ENCODE measurements around the gene SLC34A1.

SLC34A1 gene

DNA sequence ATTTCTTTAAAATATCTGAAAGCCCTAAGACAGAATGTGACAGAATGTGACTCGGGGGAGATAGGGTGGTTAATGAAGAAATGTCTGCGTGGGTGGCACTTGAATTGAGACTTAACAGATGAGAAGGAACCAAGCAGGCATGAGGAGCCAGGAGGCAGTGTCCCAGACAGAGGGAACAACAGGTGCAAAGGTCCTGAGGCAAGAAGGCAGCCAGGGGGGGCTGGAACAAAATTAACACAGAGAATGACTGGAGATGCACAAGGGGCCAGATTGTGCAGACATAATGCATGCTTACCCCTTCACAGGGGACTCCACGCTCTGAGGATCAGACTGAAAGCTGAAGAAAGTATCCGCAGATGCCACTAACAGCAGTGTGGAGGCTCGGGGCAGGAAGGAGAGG is 34.5 kb upstream of the SLC34A1 start:
- TF ChIP-seq CTCF (IDR thresholded peaks at IDR 0.05; ENCODE audit: low read length), result no peak
- no peak for TF ChIP-seq EZH2 (IDR thresholded peaks at IDR 0.05; ENCODE audit: borderline replicate concordance, low read length)
- H3K4me3 ChIP-seq (ENCODE audit: low read depth, low read length, poor library complexity, severe bottlenecking), result peak overlapping the region; percentile 98
- peak overlapping the region; percentile 97; the same call in 1 of the 2 replicates for H3K9ac ChIP-seq (ENCODE audit: low read length)
- no peak overlapping the region for H3K27ac ChIP-seq (ENCODE audit: low read depth, low read length, poor library complexity, severe bottlenecking)
- H3F3A ChIP-seq (ENCODE audit: insufficient read depth, low read length), result no peaks in the 10 kb centered on the region
- H3K9me3 ChIP-seq (ENCODE audit: low read length), result no peaks in the 10 kb centered on the region
- H4K20me1 ChIP-seq (ENCODE audit: insufficient read depth, low read length), result no peaks in the 10 kb centered on the region
- H3K9me2 ChIP-seq (ENCODE audit: low read depth, low read length), result no peaks in the 10 kb centered on the region
- H3K36me3 ChIP-seq (ENCODE audit: insufficient read depth, low read length), result peaks cover 35% of the 10 kb centered on the region; the same call in 1 of the 2 replicates
- H2AFZ ChIP-seq (ENCODE audit: low read length), result no peak overlapping the region
- peaks cover 58% of the 10 kb centered on the region for H3K79me2 ChIP-seq (ENCODE audit: insufficient read depth, low read length)
- H3K4me2 ChIP-seq (ENCODE audit: low read length), result peak overlapping the region; percentile 77
- no peaks in the 10 kb centered on the region for H3K27me3 ChIP-seq (ENCODE audit: insufficient read depth, low read length)
- peaks cover 45% of the 10 kb centered on the region for H3K4me1 ChIP-seq (ENCODE audit: insufficient read depth, low read length, severe bottlenecking)

DNA sequence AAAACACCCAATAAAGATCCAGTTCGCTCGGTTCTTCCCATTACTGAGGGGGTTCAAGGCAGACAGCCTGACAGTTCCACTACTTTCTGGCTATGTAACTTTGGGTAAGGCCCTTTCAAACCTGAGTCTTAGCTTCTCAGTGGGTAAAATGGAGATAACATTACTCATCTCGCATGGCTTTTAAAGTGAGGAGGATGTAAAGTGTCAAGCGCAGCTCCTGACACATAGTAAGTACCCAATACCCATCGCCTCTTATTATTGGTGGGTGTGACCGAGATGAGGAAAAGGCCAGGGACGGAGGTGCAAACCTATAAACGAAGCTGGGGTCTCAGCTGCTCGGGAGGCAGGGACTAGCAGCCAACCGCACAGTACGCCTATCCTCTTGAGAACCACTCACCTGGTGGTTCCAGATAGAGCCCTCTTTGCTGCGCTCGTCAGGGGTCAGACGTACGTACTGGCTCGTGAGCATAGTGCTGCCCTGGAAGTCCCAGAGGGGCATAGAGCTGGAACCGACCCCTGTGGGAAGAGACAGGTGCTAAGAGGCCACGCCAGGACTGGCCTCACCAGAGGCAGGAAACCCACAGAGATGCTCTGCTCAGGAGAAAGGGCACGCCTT is 33.4 kb upstream of the SLC34A1 start:
- peak overlapping the region; percentile 95 for H3K27ac ChIP-seq (ENCODE audit: low read depth, low read length, poor library complexity, severe bottlenecking)
- H3K27me3 ChIP-seq (ENCODE audit: insufficient read depth, low read length), result no peaks in the 10 kb centered on the region
- H3K9me3 ChIP-seq (ENCODE audit: low read length), result no peaks in the 10 kb centered on the region
- H3K4me1 ChIP-seq (ENCODE audit: insufficient read depth, low read length, severe bottlenecking), result peaks cover 45% of the 10 kb centered on the region
- no peaks in the 10 kb centered on the region for H3K9me2 ChIP-seq (ENCODE audit: low read depth, low read length)
- no peak for TF ChIP-seq CTCF (IDR thresholded peaks at IDR 0.05; ENCODE audit: low read length)
- TF ChIP-seq EZH2 (IDR thresholded peaks at IDR 0.05; ENCODE audit: borderline replicate concordance, low read length), result no peak
- no peak overlapping the region for H2AFZ ChIP-seq (ENCODE audit: low read length)
- H3K4me3 ChIP-seq (ENCODE audit: low read depth, low read length, poor library complexity, severe bottlenecking), result peak overlapping the region; percentile 98
- peak overlapping the region; percentile 97 for H3K9ac ChIP-seq (ENCODE audit: low read length)
- peaks cover 52% of the 10 kb centered on the region for H3K79me2 ChIP-seq (ENCODE audit: insufficient read depth, low read length)
- H3K36me3 ChIP-seq (ENCODE audit: insufficient read depth, low read length), result peaks cover 31% of the 10 kb centered on the region; the same call in 1 of the 2 replicates
- peak overlapping the region; percentile 77 for H3K4me2 ChIP-seq (ENCODE audit: low read length)
- H4K20me1 ChIP-seq (ENCODE audit: insufficient read depth, low read length), result no peaks in the 10 kb centered on the region
- no peaks in the 10 kb centered on the region for H3F3A ChIP-seq (ENCODE audit: insufficient read depth, low read length)

GRCh38 chr5:177351392-177352329 is 32.6 kb upstream of the SLC34A1 start, which contains the start of gene LMAN2:
Gene LMAN2 (minus strand): TSS chr5:177351668. CDS start chr5:177351647, 21 bp downstream.
- H3K9ac ChIP-seq (ENCODE audit: low read length), result peak within 1 kb of the TSS; percentile 97
- H3K4me2 ChIP-seq (ENCODE audit: low read length), result peak within 1 kb of the TSS; percentile 77
- no peak for TF ChIP-seq EZH2 (IDR thresholded peaks at IDR 0.05; ENCODE audit: borderline replicate concordance, low read length)
- TF ChIP-seq CTCF (IDR thresholded peaks at IDR 0.05; ENCODE audit: low read length), result no peak
- peaks cover 44% of the 10 kb centered on the region for H3K79me2 ChIP-seq (ENCODE audit: insufficient read depth, low read length)
- H3F3A ChIP-seq (ENCODE audit: insufficient read depth, low read length), result no peaks in the 10 kb centered on the region
- H3K4me3 ChIP-seq (ENCODE audit: low read depth, low read length, poor library complexity, severe bottlenecking), result peak within 1 kb of the TSS; percentile 98
- no peaks in the 10 kb centered on the region for H3K9me3 ChIP-seq (ENCODE audit: low read length)
- peaks cover 23% of the 10 kb centered on the region; the same call in 1 of the 2 replicates for H3K36me3 ChIP-seq (ENCODE audit: insufficient read depth, low read length)
- H4K20me1 ChIP-seq (ENCODE audit: insufficient read depth, low read length), result no peaks in the 10 kb centered on the region
- no peaks in the 10 kb centered on the region for H3K27me3 ChIP-seq (ENCODE audit: insufficient read depth, low read length)
- H3K4me1 ChIP-seq (ENCODE audit: insufficient read depth, low read length, severe bottlenecking), result peaks cover 53% of the 10 kb centered on the region
- H2AFZ ChIP-seq (ENCODE audit: low read length), result 0 out of 2 replicates have a peak within 1 kb of the TSS, but pooled peaks have one; percentile 36
- no peaks in the 10 kb centered on the region for H3K9me2 ChIP-seq (ENCODE audit: low read depth, low read length)
- peak within 1 kb of the TSS; percentile 95 for H3K27ac ChIP-seq (ENCODE audit: low read depth, low read length, poor library complexity, severe bottlenecking)

Measured in OCI-LY1 (cell line).